OCI-LY3 (cell line): Measurements from ENCODE around the gene CPSF3.

Experiments
- H2AFZ ChIP-seq: fragments of 200-600, 300-600 bp; shearing (Covaris generic); 2 replicates; pipeline ENCODE4 v1.6.0; 2014; ENCODE audit warnings: antibody characterized with exemption, low read depth, low read length
- H3K27ac ChIP-seq: fragments of 200-600, 300-600 bp; sonication (generic); 2 replicates; pipeline ENCODE4 v1.5.1; 2014; ENCODE audit warnings: mild to moderate bottlenecking, low read length, moderate library complexity, mixed read lengths
- H3K27me3 ChIP-seq: fragments of 200-600, 300-600 bp; sonication (generic); 2 replicates; pipeline ENCODE4 v1.6.1; 2014; ENCODE audit warnings: low read depth, low read length, mixed read lengths
- H3K36me3 ChIP-seq: fragments of 200-600, 300-600 bp; sonication (generic); replicated peaks from 2 replicates; pipeline ENCODE3; 2014; ENCODE audit warnings: low read depth, low read length, mixed read lengths
- H3K4me1 ChIP-seq: fragments of 300-600, 200-600 bp; sonication (generic); 2 replicates; pipeline ENCODE4 v1.6.1; 2014; ENCODE audit warnings: low read length, mixed read lengths
- H3K4me2 ChIP-seq: fragments of 200-600, 300-600 bp; sonication (generic); 2 replicates; pipeline ENCODE4 v1.6.1; 2014; ENCODE audit warnings: low read length, mixed read lengths
- H3K4me3 ChIP-seq: fragments of 300-600, 200-600 bp; sonication (generic); 2 replicates; pipeline ENCODE4 v1.5.1; 2014; ENCODE audit warnings: antibody characterized with exemption, mild to moderate bottlenecking, low read length, moderate library complexity
- H3K79me2 ChIP-seq: fragments of 300-600, 200-600 bp; shearing (Covaris generic); 2 replicates; pipeline ENCODE4 v1.6.1; 2014; ENCODE audit warnings: mild to moderate bottlenecking, low read length, mixed read lengths
- H3K9ac ChIP-seq: fragments of 300-600, 200-600 bp; shearing (Covaris generic); 2 replicates; pipeline ENCODE4 v1.6.0; 2014; ENCODE audit warnings: mild to moderate bottlenecking, low read length, moderate library complexity
- H3K9me3 ChIP-seq: fragments of 200-600, 300-600 bp; shearing (Covaris generic); 2 replicates; pipeline ENCODE4 v1.6.1; 2014; ENCODE audit warnings: low read length, mixed read lengths; ENCODE audit not compliant: insufficient read depth
- H4K20me1 ChIP-seq: fragments of 200-600, 300-600 bp; sonication (generic); 2 replicates; pipeline ENCODE4 v1.6.1; 2016; ENCODE audit warnings: low read length, mixed read lengths; ENCODE audit not compliant: insufficient read depth
- CTCF ChIP-seq: fragments of 200-600, 300-600 bp; sonication (generic); IDR thresholded peaks from 2 replicates; pipeline ENCODE4 v1.5.1; 2014; ENCODE audit warnings: antibody characterized with exemption, low read length, low read depth
- EZH2phosphoT487 ChIP-seq: fragments of 200-600 bp; shearing (Covaris generic); IDR thresholded peaks from 2 replicates; pipeline ENCODE4 v1.6.1; 2018; ENCODE audit warnings: antibody characterized with exemption, mixed run types, low read depth

CPSF3 gene

GRCh38 chr2:9380702-9381628 lies 42.5 kb upstream of the CPSF3 start:
- Histone ChIP-seq H4K20me1 (no peaks in the 10 kb centered on the region), H2AFZ (no peak overlapping the region), H3K27me3 (peaks cover 12% of the 10 kb centered on the region), H3K4me1 (no peaks in the 10 kb centered on the region), H3K79me2 (no peaks in the 10 kb centered on the region), H3K27ac (no peak overlapping the region), H3K36me3 (no peaks in the 10 kb centered on the region), H3K9ac (no peak overlapping the region), H3K9me3 (no peaks in the 10 kb centered on the region), H3K4me3 (no peak overlapping the region), H3K4me2 (no peak overlapping the region)
- TF ChIP-seq EZH2phosphoT487, result no peak
- no peak for TF ChIP-seq CTCF

DNA sequence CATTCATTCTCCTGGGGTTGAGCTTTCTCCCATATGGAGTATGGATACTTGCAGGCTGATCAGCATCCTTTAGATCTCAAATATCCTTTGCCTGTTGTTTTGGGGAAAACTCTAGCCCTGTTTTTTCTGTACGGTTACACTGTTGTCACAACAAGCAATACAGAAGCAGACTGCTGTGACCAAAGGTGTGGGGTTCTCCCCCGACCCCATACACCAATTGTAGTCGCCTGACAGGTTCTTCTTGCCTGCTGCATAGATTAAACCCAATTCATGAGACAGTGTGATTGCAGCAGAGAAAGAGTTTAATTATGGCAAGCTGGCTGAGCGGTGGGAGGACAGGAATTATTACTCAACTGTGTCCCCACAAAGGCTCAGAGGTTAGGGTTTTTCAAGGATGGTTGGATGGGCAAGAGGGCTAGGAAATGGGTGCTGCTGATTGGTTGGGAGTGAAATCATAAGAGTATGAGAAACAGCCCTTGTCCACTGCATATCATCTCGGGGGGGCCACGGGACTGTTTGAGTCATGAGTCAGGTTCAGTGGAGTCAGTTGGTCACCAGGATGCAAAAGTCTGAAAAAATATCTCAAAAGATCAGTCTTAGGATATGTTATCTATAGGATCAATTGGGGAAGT lies 40.7 kb upstream of the CPSF3 start:
- no peaks in the 10 kb centered on the region for H3K4me1 ChIP-seq
- no peaks in the 10 kb centered on the region for H3K36me3 ChIP-seq
- no peak overlapping the region for H3K9ac ChIP-seq
- H3K4me3 ChIP-seq, result no peak overlapping the region
- TF ChIP-seq EZH2phosphoT487 (no peak), CTCF (no peak)
- H3K9me3 ChIP-seq, result no peaks in the 10 kb centered on the region
- no peaks in the 10 kb centered on the region for H3K79me2 ChIP-seq
- no peaks in the 10 kb centered on the region for H3K27me3 ChIP-seq
- no peaks in the 10 kb centered on the region for H4K20me1 ChIP-seq
- no peak overlapping the region for H2AFZ ChIP-seq
- H3K4me2 ChIP-seq, result no peak overlapping the region
- H3K27ac ChIP-seq, result no peak overlapping the region

DNA sequence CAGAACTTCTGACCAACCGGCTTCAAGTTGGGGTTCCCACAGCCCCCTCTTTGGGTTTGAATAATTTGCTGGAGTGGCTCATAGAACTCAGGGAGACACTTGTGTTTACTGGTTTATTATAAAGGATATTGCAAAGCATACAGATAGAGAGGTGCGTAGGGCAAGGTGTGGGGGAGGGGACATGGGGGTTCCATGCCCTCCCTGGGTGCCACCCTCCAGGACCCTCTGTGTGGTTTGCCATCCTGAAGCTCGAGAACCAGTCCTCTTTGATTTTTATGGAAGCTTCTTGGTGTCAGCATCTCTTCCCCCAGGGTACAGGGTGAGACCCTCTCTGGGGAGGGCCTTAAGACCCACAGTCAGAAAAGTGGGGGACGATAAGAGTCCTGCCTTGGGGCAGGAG lies 38.9 kb upstream of the CPSF3 start:
- no peak for TF ChIP-seq CTCF
- no peak for TF ChIP-seq EZH2phosphoT487
- no peaks in the 10 kb centered on the region for H3K36me3 ChIP-seq
- peaks cover 4% of the 10 kb centered on the region; the same call in 1 of the 2 replicates for H3K4me1 ChIP-seq

DNA sequence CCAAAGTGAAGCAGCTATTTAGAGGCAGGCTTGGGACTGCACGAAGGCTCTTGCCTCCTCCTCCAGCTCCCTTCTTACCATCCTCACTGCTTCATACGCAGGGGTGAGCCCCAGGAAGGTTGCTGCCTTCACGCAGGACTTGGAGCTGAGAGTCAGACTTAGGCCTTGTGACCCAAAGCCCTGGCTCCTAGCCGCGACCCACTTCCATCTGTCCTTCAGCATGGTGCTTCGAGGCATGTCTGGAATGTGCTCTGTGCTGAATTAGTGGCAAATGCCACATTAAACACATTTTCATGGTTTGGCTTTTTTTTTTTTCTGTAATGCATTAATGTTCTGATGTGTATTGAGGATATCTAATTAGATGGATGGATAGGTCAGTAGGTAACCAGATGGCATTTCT lies 37.6 kb upstream of the CPSF3 start:
- no peak overlapping the region for H3K4me2 ChIP-seq
- H3K36me3 ChIP-seq, result no peaks in the 10 kb centered on the region
- TF ChIP-seq EZH2phosphoT487 (no peak), CTCF (no peak)
- H2AFZ ChIP-seq, result no peak overlapping the region
- H3K9me3 ChIP-seq, result no peaks in the 10 kb centered on the region
- H3K9ac ChIP-seq, result no peak overlapping the region
- H3K4me1 ChIP-seq, result peaks cover 5% of the 10 kb centered on the region; the same call in 1 of the 2 replicates
- no peaks in the 10 kb centered on the region for H3K79me2 ChIP-seq
- no peak overlapping the region for H3K4me3 ChIP-seq
- no peak overlapping the region for H3K27ac ChIP-seq
- H4K20me1 ChIP-seq, result no peaks in the 10 kb centered on the region
- H3K27me3 ChIP-seq, result no peaks in the 10 kb centered on the region

More for the DNA sequence above, 38.9 kb upstream of the CPSF3 start:
- Histone ChIP-seq H3K27ac (no peak overlapping the region), H3K4me3 (no peak overlapping the region), H3K79me2 (no peaks in the 10 kb centered on the region), H3K27me3 (no peaks in the 10 kb centered on the region), H3K9me3 (no peaks in the 10 kb centered on the region), H4K20me1 (no peaks in the 10 kb centered on the region), H3K4me2 (no peak overlapping the region), H2AFZ (no peak overlapping the region), H3K9ac (no peak overlapping the region)
